ENCODE results near the gene ANKRD61. TPM values are rescaled to one million over a fixed set of nuclear protein-coding genes. Genes with fewer than 3 reads are reported as not detected.
"Not testable (repeated sequence)": the region's sequence is repeated elsewhere in the genome, so short reads cannot be mapped to it uniquely, and the experiment has no call there.

ANKRD61 gene
- 0.44 and 0.56 TPM in 2 replicates for total RNA-seq

- Mint-ChIP-seq H3K4me1 (ENCODE audit: low read depth) (peaks cover 15% of the 10 kb centered on the region), H3K36me3 (ENCODE audit: low read depth) (peaks cover 40% of the 10 kb centered on the region)
Measured at GRCh38 chr7:6030988-6031387, at the start of gene ANKRD61. TSS of gene ANKRD61 (plus strand) at chr7:6031376. CDS start at chr7:6031376, 0 bp downstream.

GRCh38 chr7:5987061-5987460 is 44.1 kb upstream of the ANKRD61 start:
- DNase-seq (ENCODE audit: low spot score); H3K4me3 Mint-ChIP-seq; H3K27me3 Mint-ChIP-seq (ENCODE audit: insufficient read depth); H3K4me1 Mint-ChIP-seq (ENCODE audit: low read depth); H3K9me3 Mint-ChIP-seq; intact Hi-C loops (cut with micrococcal nuclease); H3K27ac Mint-ChIP-seq: not testable (repeated sequence)
- H3K36me3 Mint-ChIP-seq (ENCODE audit: low read depth): peaks cover 23% of the 10 kb centered on the region

More at GRCh38 chr7:6030988-6031387, at the start of gene ANKRD61:
- DNase-seq (ENCODE audit: low spot score): no peak
- H3K27me3 Mint-ChIP-seq (ENCODE audit: insufficient read depth): no peaks in the 10 kb centered on the region
- no peak within 1 kb of the TSS for H3K4me3 Mint-ChIP-seq
- H3K9me3 Mint-ChIP-seq: no peaks in the 10 kb centered on the region
- H3K27ac Mint-ChIP-seq: peak within 1 kb of the TSS; percentile 19
- intact Hi-C loops (cut with micrococcal nuclease): no loop called here

GRCh38 chr7:5997210-5997808 is 33.9 kb upstream of the ANKRD61 start:
- Mint-ChIP-seq H3K27ac (no peak overlapping the region), H3K4me3 (no peak overlapping the region), H3K9me3 (no peaks in the 10 kb centered on the region), H3K27me3 (ENCODE audit: insufficient read depth) (no peaks in the 10 kb centered on the region), H3K36me3 (ENCODE audit: low read depth) (peaks cover 20% of the 10 kb centered on the region), H3K4me1 (ENCODE audit: low read depth) (no peaks in the 10 kb centered on the region)
- no peak for DNase-seq (ENCODE audit: low spot score)
- intact Hi-C loops (cut with micrococcal nuclease): loop anchor here (1.0 kb wide), 2 partner anchors 109 to 326 kb away; no protein-coding TSS in a partner anchor

- H3K27me3 Mint-ChIP-seq (ENCODE audit: insufficient read depth): no peaks in the 10 kb centered on the region
- H3K4me3 Mint-ChIP-seq: peak overlapping the region; percentile 74
- H3K9me3 Mint-ChIP-seq: no peaks in the 10 kb centered on the region
- H3K4me1 Mint-ChIP-seq (ENCODE audit: low read depth): peaks cover 18% of the 10 kb centered on the region
- peaks cover 14% of the 10 kb centered on the region for H3K36me3 Mint-ChIP-seq (ENCODE audit: low read depth)
- intact Hi-C loops (cut with micrococcal nuclease): loop anchor here (5.0 kb wide), 2 partner anchors 440 to 1635 kb away; partner anchors contain the start of genes DAGLB and UMAD1
- H3K27ac Mint-ChIP-seq: peak overlapping the region; percentile 1
- no peak for DNase-seq (ENCODE audit: low spot score)
Measured at GRCh38 chr7:6007386-6007785, 23.8 kb upstream of the ANKRD61 start.

- not testable (repeated sequence) for DNase-seq (ENCODE audit: low spot score); H3K27me3 Mint-ChIP-seq (ENCODE audit: insufficient read depth); H3K9me3 Mint-ChIP-seq
- H3K4me1 Mint-ChIP-seq (ENCODE audit: low read depth): peaks cover 18% of the 10 kb centered on the region
- H3K36me3 Mint-ChIP-seq (ENCODE audit: low read depth): peaks cover 16% of the 10 kb centered on the region
- peak overlapping the region; percentile 89 for H3K4me3 Mint-ChIP-seq
- intact Hi-C loops (cut with micrococcal nuclease): loop anchor here (5.0 kb wide), 2 partner anchors 439 to 1634 kb away; partner anchors contain the start of genes DAGLB and UMAD1
- peak overlapping the region; percentile 1 for H3K27ac Mint-ChIP-seq
Measured at GRCh38 chr7:6007835-6008590, 23.2 kb upstream of the ANKRD61 start.

- peak within 1 kb of the TSS; percentile 91 for H3K27ac Mint-ChIP-seq
- no peaks in the 10 kb centered on the region for H3K27me3 Mint-ChIP-seq (ENCODE audit: insufficient read depth)
- intact Hi-C loops (cut with micrococcal nuclease): loop anchor here (5.0 kb wide), 2 partner anchors 438 to 1633 kb away; partner anchors contain the start of genes DAGLB and UMAD1
- peak within 1 kb of the TSS; percentile 89 for H3K4me3 Mint-ChIP-seq
- peak; percentile 97 for DNase-seq (ENCODE audit: low spot score)
- H3K36me3 Mint-ChIP-seq (ENCODE audit: low read depth): peaks cover 17% of the 10 kb centered on the region
- H3K4me1 Mint-ChIP-seq (ENCODE audit: low read depth): peaks cover 18% of the 10 kb centered on the region
- H3K9me3 Mint-ChIP-seq: no peaks in the 10 kb centered on the region
Measured at GRCh38 chr7:6008668-6009611, 22.2 kb upstream of the ANKRD61 start, which contains the start of the genes AIMP2 and PMS2. TSS of gene AIMP2 (plus strand) at chr7:6009272. CDS start at chr7:6009364, 92 bp downstream. TSS of gene PMS2 (minus strand) at chr7:6009049. CDS start at chr7:6009019, 30 bp downstream.

- Mint-ChIP-seq H3K4me1 (ENCODE audit: low read depth) (peaks cover 18% of the 10 kb centered on the region), H3K36me3 (ENCODE audit: low read depth) (peaks cover 19% of the 10 kb centered on the region), H3K27ac (peak overlapping the region; percentile 91), H3K4me3 (peak overlapping the region; percentile 89)
- DNase-seq (ENCODE audit: low spot score); intact Hi-C loops (cut with micrococcal nuclease); H3K9me3 Mint-ChIP-seq; H3K27me3 Mint-ChIP-seq (ENCODE audit: insufficient read depth): not testable (repeated sequence)
Measured at GRCh38 chr7:6010370-6010769, 20.8 kb upstream of the ANKRD61 start.

GRCh38 chr7:6011541-6011940 is 19.6 kb upstream of the ANKRD61 start:
- H3K4me1 Mint-ChIP-seq (ENCODE audit: low read depth): peaks cover 21% of the 10 kb centered on the region
- peaks cover 30% of the 10 kb centered on the region for H3K36me3 Mint-ChIP-seq (ENCODE audit: low read depth)
- intact Hi-C loops (cut with micrococcal nuclease): no loop called here
- no peak overlapping the region for H3K27ac Mint-ChIP-seq
- H3K4me3 Mint-ChIP-seq: peak overlapping the region; percentile 89
- H3K9me3 Mint-ChIP-seq: no peaks in the 10 kb centered on the region
- DNase-seq (ENCODE audit: low spot score): no peak
- H3K27me3 Mint-ChIP-seq (ENCODE audit: insufficient read depth): no peaks in the 10 kb centered on the region

- Mint-ChIP-seq H3K4me1 (ENCODE audit: low read depth) (peaks cover 20% of the 10 kb centered on the region), H3K27me3 (ENCODE audit: insufficient read depth) (no peaks in the 10 kb centered on the region), H3K9me3 (no peaks in the 10 kb centered on the region), H3K27ac (peak overlapping the region; percentile 2), H3K4me3 (no peak overlapping the region), H3K36me3 (ENCODE audit: low read depth) (peaks cover 32% of the 10 kb centered on the region)
- intact Hi-C loops (cut with micrococcal nuclease): no loop called here
- DNase-seq (ENCODE audit: low spot score): no peak
Measured at GRCh38 chr7:6012355-6013104, 18.6 kb upstream of the ANKRD61 start.

GRCh38 chr7:6015917-6016652 is 15.1 kb upstream of the ANKRD61 start:
- H3K27ac Mint-ChIP-seq: peak overlapping the region; percentile 18
- DNase-seq (ENCODE audit: low spot score): no peak
- no peak overlapping the region for H3K4me3 Mint-ChIP-seq
- no peaks in the 10 kb centered on the region for H3K27me3 Mint-ChIP-seq (ENCODE audit: insufficient read depth)
- H3K36me3 Mint-ChIP-seq (ENCODE audit: low read depth): peaks cover 49% of the 10 kb centered on the region
- H3K4me1 Mint-ChIP-seq (ENCODE audit: low read depth): peaks cover 10% of the 10 kb centered on the region
- intact Hi-C loops (cut with micrococcal nuclease): no loop called here
- H3K9me3 Mint-ChIP-seq: no peaks in the 10 kb centered on the region

- Mint-ChIP-seq H3K27ac (no peak overlapping the region), H3K36me3 (ENCODE audit: low read depth) (peaks cover 53% of the 10 kb centered on the region), H3K27me3 (ENCODE audit: insufficient read depth) (no peaks in the 10 kb centered on the region), H3K4me1 (ENCODE audit: low read depth) (peaks cover 5% of the 10 kb centered on the region), H3K4me3 (no peak overlapping the region), H3K9me3 (no peaks in the 10 kb centered on the region)
- intact Hi-C loops (cut with micrococcal nuclease): no loop called here
- DNase-seq (ENCODE audit: low spot score): no peak
Measured at GRCh38 chr7:6016653-6016966, 14.6 kb upstream of the ANKRD61 start.

Measured in activated T-helper 1 cell treated with anti-CD3 and anti-CD28 coated beads, Interleukin-12 subunit alpha, Interleukin-12 subunit beta, Interleukin-2, Interleukin-4 antibody, amounts not matched to agents 30 ng/mL and 10 ng/mL and 1 ng/mL, durations not matched to agents 14 hours and 24 hours and 36 hours (primary cell).